Spleen (tissue), 7 donors: ENCODE data around the gene SLC25A38.

ENCODE experiments used
- CTCF ChIP-seq, 11 experiments: fragments of 200-600 bp in 7 of 11; fragments of 450-650 bp in 4 of 11; sonication (generic) in 4 of 11; IDR thresholded peaks in 8 of 11; conservative IDR thresholded peaks in 3 of 11; 1 replicate in 7 of 11; 2 replicates in 4 of 11; pipeline versions ENCODE4 v1.4.0 to v1.8.0; 2016 to 2021; ENCODE audit warnings: antibody characterized with exemption in 11 of 11, inconsistent platforms in 4 of 11, mild to moderate bottlenecking in 1 of 11
- POLR2AphosphoS5 ChIP-seq, 3 donors: sonication (generic); formaldehyde crosslinking; IDR thresholded peaks; one replicate each; pipeline ENCODE4 v1.5.1; 2017; ENCODE audit warnings: antibody characterized with exemption in 3 of 3
- donor health status: DM: no; HTN: no; CAD: no; lungs with moderate emphysema.
- donor health status: DM: no; HTN: no; CAD: no.
- donor health status: DM: no; HTN: no; CAD: no.

GRCh38 chr3:39413691-39414420 lies 30.7 kb downstream of the SLC25A38 start:
- TF ChIP-seq CTCF (IDR thresholded peaks at IDR 0.05 in 8 of 11, conservative IDR thresholded peaks at IDR 0.05 in 3 of 11) = no peak
- TF ChIP-seq POLR2AphosphoS5 (IDR thresholded peaks at IDR 0.05) = peak in 1 of 3 donors; percentile 8
